Measurements from ENCODE around the gene SELENBP1. TPM values are rescaled to one million over a fixed set of nuclear protein-coding genes. Genes with fewer than 3 reads are reported as not detected.
A peak's percentile ranks its signal among the peaks of the same experiment; 100 is the strongest.

The SELENBP1 gene
- total and polyA plus RNA-seq, 11 donors = 14.3 to 97.8 (median 37.9) TPM

DNA sequence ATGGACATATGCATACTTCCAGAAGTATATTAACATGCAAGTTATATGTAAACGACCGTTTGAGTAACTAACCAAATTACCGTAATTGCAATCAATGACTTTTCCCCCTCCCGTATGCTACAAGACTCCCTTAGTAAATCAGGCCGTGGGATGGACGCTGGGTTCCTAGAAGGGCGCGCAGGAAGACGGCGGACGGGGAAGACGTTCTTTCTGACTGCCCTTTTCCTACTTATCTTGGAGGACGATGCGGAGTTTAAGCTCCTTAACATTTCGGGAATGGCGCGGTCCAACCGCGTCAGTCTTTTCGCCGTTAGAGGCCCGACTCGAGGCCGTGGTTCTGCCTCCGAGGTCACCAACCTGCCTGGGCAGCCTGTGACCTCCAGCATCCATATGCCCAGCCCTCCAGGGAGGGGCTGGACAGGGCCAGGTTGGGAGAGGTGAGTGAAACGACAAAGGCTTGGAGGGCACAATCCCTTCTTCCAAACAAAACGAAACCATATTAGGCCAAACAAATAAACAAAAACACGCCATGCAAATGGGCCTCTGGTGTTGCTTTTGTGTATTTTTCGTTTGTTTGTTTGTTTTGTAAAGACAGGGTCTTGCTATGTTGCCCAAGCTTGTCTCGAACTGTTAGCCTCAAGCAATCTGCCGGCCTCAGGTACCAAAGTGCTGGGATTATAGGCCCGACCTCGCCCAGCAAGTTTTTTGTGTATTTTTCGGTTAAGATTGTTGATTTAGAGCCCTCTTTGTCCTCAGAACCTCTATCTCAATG, 44.4 kb downstream of the SELENBP1 start:
- WGBS, 4 donors = 18 to 27% (median 19%) methylated on average over 30 to 34 of the region's 34 CpGs
- intact Hi-C loops (cut with DNase I) = loop anchor here in 3 of 10 donors (1.0 to 5.0 kb wide), 5 partner anchors 13 to 71 kb away; partner anchors contain the start of genes PSMB4 (in 2 of the 3) and ZNF687 (in 1 of the 3)
- ATAC-seq (peak; percentile 14 to 30 (median 28)), DNase-seq (peak in 2 of 5 donors; percentile 25 to 35)
- Histone ChIP-seq H3K4me1 (peaks cover 0 to 38% (median 24%) of the 10 kb centered on the region in 12 donors), H3K27me3 (no peaks in the 10 kb centered on the region), H3K27ac (peak overlapping the region; percentile 82 to 99 (median 96)), H3K4me3 (peak overlapping the region; percentile 70 to 95 (median 86)), H3K36me3 (peaks cover 0 to 29% (median 17%) of the 10 kb centered on the region in 9 donors), H3K9me3 (no peaks in the 10 kb centered on the region)
- TF ChIP-seq POLR2A (IDR thresholded peaks at IDR 0.05) = no peak
- TF ChIP-seq, protein P1, sequence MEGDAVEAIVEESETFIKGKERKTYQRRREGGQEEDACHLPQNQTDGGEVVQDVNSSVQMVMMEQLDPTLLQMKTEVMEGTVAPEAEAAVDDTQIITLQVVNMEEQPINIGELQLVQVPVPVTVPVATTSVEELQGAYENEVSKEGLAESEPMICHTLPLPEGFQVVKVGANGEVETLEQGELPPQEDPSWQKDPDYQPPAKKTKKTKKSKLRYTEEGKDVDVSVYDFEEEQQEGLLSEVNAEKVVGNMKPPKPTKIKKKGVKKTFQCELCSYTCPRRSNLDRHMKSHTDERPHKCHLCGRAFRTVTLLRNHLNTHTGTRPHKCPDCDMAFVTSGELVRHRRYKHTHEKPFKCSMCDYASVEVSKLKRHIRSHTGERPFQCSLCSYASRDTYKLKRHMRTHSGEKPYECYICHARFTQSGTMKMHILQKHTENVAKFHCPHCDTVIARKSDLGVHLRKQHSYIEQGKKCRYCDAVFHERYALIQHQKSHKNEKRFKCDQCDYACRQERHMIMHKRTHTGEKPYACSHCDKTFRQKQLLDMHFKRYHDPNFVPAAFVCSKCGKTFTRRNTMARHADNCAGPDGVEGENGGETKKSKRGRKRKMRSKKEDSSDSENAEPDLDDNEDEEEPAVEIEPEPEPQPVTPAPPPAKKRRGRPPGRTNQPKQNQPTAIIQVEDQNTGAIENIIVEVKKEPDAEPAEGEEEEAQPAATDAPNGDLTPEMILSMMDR (IDR thresholded peaks at IDR 0.05) = no peak

- intact Hi-C loops (cut with DNase I) = loop anchor here in 3 of 10 donors (1.0 to 5.0 kb wide), 5 partner anchors 14 to 71 kb away; partner anchors contain the start of genes PSMB4 (in 2 of the 3) and ZNF687 (in 1 of the 3)
- peak in 1 of 2 donors; percentile 85 for TF ChIP-seq POLR2A (IDR thresholded peaks at IDR 0.05)
- TF ChIP-seq, protein P1 (IDR thresholded peaks at IDR 0.05) = no peak
- ATAC-seq (peak; percentile 97 to 98 (median 98)), DNase-seq (peak; percentile 85 to 93 (median 91))
- 0 to 1% (median 0%) methylated on average over 38 to 40 of the region's 40 CpGs for WGBS, 4 donors
- H3K4me1 ChIP-seq = peaks cover 0 to 41% (median 24%) of the 10 kb centered on the region in 12 donors
- H3K36me3 ChIP-seq = peaks cover 0 to 34% (median 21%) of the 10 kb centered on the region in 9 donors
- H3K27ac ChIP-seq = peak within 1 kb of the TSS; percentile 82 to 99 (median 96)
- peak within 1 kb of the TSS; percentile 70 to 95 (median 86) for H3K4me3 ChIP-seq
- no peaks in the 10 kb centered on the region for H3K9me3 ChIP-seq
- no peaks in the 10 kb centered on the region for H3K27me3 ChIP-seq
These were observed 45.1 kb downstream of the SELENBP1 start, which contains the start of gene PI4KB for GRCh38 chr1:151327223-151327902. Gene PI4KB (minus strand): TSS chr1:151327416. CDS start chr1:151316481, 10,935 bp downstream.

DNA sequence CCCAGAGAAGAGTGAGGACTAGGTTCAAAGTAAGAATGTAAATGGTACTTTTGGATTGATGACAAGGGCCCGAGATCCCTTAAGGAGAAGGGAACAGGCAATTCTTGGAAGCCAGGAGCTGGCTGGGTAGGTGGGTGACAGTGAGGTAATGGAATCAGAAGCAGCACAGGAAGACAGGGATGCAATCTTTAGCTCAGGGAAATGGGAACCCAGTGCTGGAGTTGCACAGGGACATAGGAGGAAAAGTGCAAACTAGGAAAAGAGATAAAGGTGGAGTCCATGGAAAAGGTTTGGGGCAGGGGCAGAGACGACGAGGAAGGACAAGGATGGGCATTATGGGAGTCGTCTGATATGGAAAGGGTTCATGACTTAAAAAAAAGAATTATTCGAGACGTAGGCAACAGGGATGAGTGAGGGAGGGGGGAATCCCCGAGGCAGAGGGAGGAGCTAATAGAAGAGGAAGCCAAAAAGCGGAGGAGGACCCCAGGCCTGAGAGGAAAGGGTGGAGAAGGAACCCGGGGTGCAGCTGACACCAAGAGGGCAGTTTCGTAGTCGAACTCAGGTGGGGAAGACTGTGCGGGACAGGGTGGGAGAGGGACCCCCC, 45.8 kb downstream of the SELENBP1 start:
- DNase-seq (peak in 4 of 5 donors; percentile 60 to 71 (median 71)), ATAC-seq (peak; percentile 30 to 76 (median 72))
- H3K4me3 ChIP-seq = peak overlapping the region; percentile 70 to 95 (median 86)
- H3K9me3 ChIP-seq = no peaks in the 10 kb centered on the region
- no peaks in the 10 kb centered on the region for H3K27me3 ChIP-seq
- intact Hi-C loops (cut with DNase I) = loop anchor here in 3 of 10 donors (1.0 to 5.0 kb wide), 5 partner anchors 15 to 72 kb away; partner anchors contain the start of genes PSMB4 (in 2 of the 3) and ZNF687 (in 1 of the 3)
- no peak for TF ChIP-seq POLR2A (IDR thresholded peaks at IDR 0.05)
- H3K36me3 ChIP-seq = peaks cover 0 to 40% (median 28%) of the 10 kb centered on the region in 9 donors
- peaks cover 0 to 41% (median 24%) of the 10 kb centered on the region in 12 donors for H3K4me1 ChIP-seq
- H3K27ac ChIP-seq = peak overlapping the region; percentile 82 to 99 (median 96)
- WGBS, 4 donors = 0 to 1% (median 0%) methylated on average over 12 of the region's 12 CpGs
